HEK293 (cell line): Measurements from ENCODE around the gene IPO13.

ENCODE experiments used
- CTCF ChIA-PET: fragments of 350-600 bp; formaldehyde crosslinking; extraction: SDS; loops from one replicate; lab custom pipeline; 2021; ENCODE audit warnings: antibody characterized with exemption; lab: Yijun Ruan, JAX
- POLR2A ChIA-PET: fragments of 300-600 bp; formaldehyde crosslinking; extraction: SDS; loops from one replicate; lab custom pipeline; 2020; ENCODE audit warnings: antibody characterized with exemption, inconsistent platforms; lab: Yijun Ruan, JAX
- H3K27ac ChIP-seq: fragments of 200-500 bp; sonication (Bioruptor generic); 2 replicates; pipeline ENCODE4 v1.5.1; 2014; ENCODE audit warnings: low read depth, low read length, control low read depth, inconsistent platforms; ENCODE audit errors: extremely low read depth
- H3K36me3 ChIP-seq, 2 experiments: fragments of 200-500 bp in 1 of 2; sonication (Bioruptor generic) in 1 of 2; 1 replicate in 1 of 2; 2 replicates in 1 of 2; pipeline ENCODE4 v1.5.1; 2014 to 2017; ENCODE audit warnings: inconsistent platforms in 2 of 2, low read length in 2 of 2; ENCODE audit not compliant: control insufficient read depth in 2 of 2, insufficient read depth in 1 of 2
- H3K4me1 ChIP-seq: fragments of 200-500 bp; sonication (Bioruptor generic); 2 replicates; pipeline ENCODE4 v1.5.1; 2014; ENCODE audit warnings: mild to moderate bottlenecking, low read length, inconsistent platforms; ENCODE audit not compliant: control insufficient read depth, insufficient read depth
- H3K4me3 ChIP-seq: 2 replicates; pipeline ENCODE4 v1.5.1; 2011; ENCODE audit warnings: low read depth, mild to moderate bottlenecking, control low read depth, low read length, moderate library complexity
- H3K9me3 ChIP-seq: fragments of 200-500 bp; sonication (Bioruptor generic); 2 replicates; pipeline ENCODE4 v1.5.1; 2014; ENCODE audit warnings: low read depth, low read length, inconsistent platforms; ENCODE audit not compliant: control insufficient read depth, insufficient read depth
- BCL11B ChIP-seq: fragments of 450-650 bp; formaldehyde crosslinking; IDR thresholded peaks from 2 replicates; pipeline ENCODE4 v1.5.1; 2016; ENCODE audit warnings: low read depth, missing biosample characterization, missing genetic modification characterization
- KLF1 ChIP-seq: fragments of 450-650 bp; formaldehyde crosslinking; IDR thresholded peaks from 2 replicates; pipeline ENCODE4 v1.5.1; 2016; ENCODE audit warnings: missing biosample characterization, missing genetic modification characterization
- MEIS1 ChIP-seq: sonication (generic); formaldehyde crosslinking; IDR thresholded peaks from 2 replicates; pipeline ENCODE4 v1.8.1; 2022; ENCODE audit warnings: missing genetic modification reagents, mild to moderate bottlenecking, borderline replicate concordance
- SCRT1 ChIP-seq: fragments of 450-650 bp; formaldehyde crosslinking; IDR thresholded peaks from 2 replicates; pipeline ENCODE4 v1.5.1; 2016; ENCODE audit warnings: missing biosample characterization, missing genetic modification characterization, borderline replicate concordance
- SP7 ChIP-seq: fragments of 450-650 bp; formaldehyde crosslinking; IDR thresholded peaks from 2 replicates; pipeline ENCODE4 v1.5.1; 2016; ENCODE audit warnings: missing biosample characterization, missing genetic modification characterization
- ZEB2 ChIP-seq: fragments of 450-650 bp; formaldehyde crosslinking; IDR thresholded peaks from 2 replicates; pipeline ENCODE4 v1.5.1; 2016; ENCODE audit warnings: missing biosample characterization, missing genetic modification characterization
- ZFP69B ChIP-seq: fragments of 450-650 bp; formaldehyde crosslinking; IDR thresholded peaks from 2 replicates; pipeline ENCODE4 v1.5.1; 2016; ENCODE audit warnings: missing biosample characterization, missing genetic modification characterization
- ZIC2 ChIP-seq: fragments of 450-650 bp; formaldehyde crosslinking; IDR thresholded peaks from 2 replicates; pipeline ENCODE4 v1.5.1; 2016; ENCODE audit warnings: missing biosample characterization, missing genetic modification characterization
- ZNF121 ChIP-seq: fragments of 450-650 bp; formaldehyde crosslinking; IDR thresholded peaks from 2 replicates; pipeline ENCODE4 v1.5.1; 2016; ENCODE audit warnings: missing biosample characterization, missing genetic modification characterization
- ZNF16 ChIP-seq: fragments of 450-650 bp; formaldehyde crosslinking; IDR thresholded peaks from 2 replicates; pipeline ENCODE4 v1.5.1; 2016; ENCODE audit warnings: low read depth, missing biosample characterization, missing genetic modification characterization
- ZNF169 ChIP-seq: fragments of 450-650 bp; formaldehyde crosslinking; IDR thresholded peaks from 2 replicates; pipeline ENCODE4 v1.5.1; 2016; ENCODE audit warnings: missing biosample characterization, missing genetic modification characterization
- ZNF223 ChIP-seq: fragments of 450-650 bp; formaldehyde crosslinking; IDR thresholded peaks from 2 replicates; pipeline ENCODE4 v1.5.1; 2016; ENCODE audit warnings: missing biosample characterization, missing genetic modification characterization
- ZNF292 ChIP-seq: fragments of 450-650 bp; formaldehyde crosslinking; IDR thresholded peaks from 2 replicates; pipeline ENCODE4 v1.5.1; 2016; ENCODE audit warnings: low read depth, missing biosample characterization, missing genetic modification characterization, borderline replicate concordance
- ZNF302 ChIP-seq: fragments of 450-650 bp; formaldehyde crosslinking; IDR thresholded peaks from 2 replicates; pipeline ENCODE4 v1.5.1; 2016; ENCODE audit warnings: missing biosample characterization, missing genetic modification characterization, low read depth
- ZNF350 ChIP-seq: fragments of 450-650 bp; formaldehyde crosslinking; IDR thresholded peaks from 2 replicates; pipeline ENCODE4 v1.5.0; 2017; ENCODE audit warnings: missing biosample characterization, mild to moderate bottlenecking, missing genetic modification characterization
- ZNF366 ChIP-seq: fragments of 450-650 bp; formaldehyde crosslinking; conservative IDR thresholded peaks from 2 replicates; pipeline ENCODE4 v1.5.1; 2016; ENCODE audit warnings: missing biosample characterization, missing genetic modification characterization
- ZNF391 ChIP-seq: fragments of 450-650 bp; formaldehyde crosslinking; IDR thresholded peaks from 2 replicates; pipeline ENCODE4 v1.5.1; 2016; ENCODE audit warnings: low read depth, missing biosample characterization, missing genetic modification characterization, borderline replicate concordance
- ZNF514 ChIP-seq: fragments of 450-650 bp; formaldehyde crosslinking; IDR thresholded peaks from 2 replicates; pipeline ENCODE4 v1.5.1; 2016; ENCODE audit warnings: missing biosample characterization, missing genetic modification characterization
- ZNF521 ChIP-seq: fragments of 450-650 bp; formaldehyde crosslinking; IDR thresholded peaks from 2 replicates; pipeline ENCODE4 v1.5.1; 2017; ENCODE audit warnings: missing biosample characterization, mild to moderate bottlenecking, missing genetic modification characterization
- ZNF529 ChIP-seq: fragments of 450-650 bp; formaldehyde crosslinking; IDR thresholded peaks from 2 replicates; pipeline ENCODE4 v1.5.1; 2017; ENCODE audit warnings: missing genetic modification characterization, missing biosample characterization; ENCODE audit not compliant: insufficient replicate concordance
- ZNF530 ChIP-seq: fragments of 450-650 bp; formaldehyde crosslinking; IDR thresholded peaks from 2 replicates; pipeline ENCODE4 v1.5.1; 2016; ENCODE audit warnings: low read depth, missing biosample characterization, missing genetic modification characterization
- ZNF585B ChIP-seq: fragments of 450-650 bp; formaldehyde crosslinking; IDR thresholded peaks from 2 replicates; pipeline ENCODE4 v1.5.1; 2016; ENCODE audit warnings: missing biosample characterization, missing genetic modification characterization
- ZNF626 ChIP-seq: fragments of 450-650 bp; sonication (Bioruptor Pico); formaldehyde crosslinking; IDR thresholded peaks from 2 replicates; pipeline ENCODE4 v1.5.1; 2018; ENCODE audit warnings: missing biosample characterization, missing genetic modification characterization, inconsistent platforms
- ZNF660 ChIP-seq: fragments of 450-650 bp; IDR thresholded peaks from 2 replicates; pipeline ENCODE4 v1.5.1; 2018; ENCODE audit warnings: missing biosample characterization, mild to moderate bottlenecking, missing genetic modification characterization
- ZNF785 ChIP-seq: fragments of 450-650 bp; formaldehyde crosslinking; IDR thresholded peaks from 2 replicates; pipeline ENCODE4 v1.5.1; 2016; ENCODE audit warnings: missing biosample characterization, missing genetic modification characterization
- ZNF837 ChIP-seq: fragments of 450-650 bp; formaldehyde crosslinking; IDR thresholded peaks from 2 replicates; pipeline ENCODE4 v1.5.1; 2016; ENCODE audit warnings: missing biosample characterization, missing genetic modification characterization
- ZSCAN16 ChIP-seq: fragments of 450-650 bp; formaldehyde crosslinking; IDR thresholded peaks from 2 replicates; pipeline ENCODE4 v1.5.1; 2016; ENCODE audit warnings: missing biosample characterization, missing genetic modification characterization
- TF ChIP-seq, protein P1 (sequence below): fragments of 450-650 bp; formaldehyde crosslinking; IDR thresholded peaks from 2 replicates; pipeline ENCODE4 v1.5.1; 2016; ENCODE audit warnings: missing biosample characterization, missing genetic modification characterization
- TF ChIP-seq, protein P2 (sequence below): fragments of 450-650 bp; formaldehyde crosslinking; IDR thresholded peaks from 2 replicates; pipeline ENCODE4 v1.5.1; 2017; ENCODE audit warnings: missing biosample characterization, missing genetic modification characterization
- TF ChIP-seq, protein P3 (sequence below): fragments of 450-650 bp; formaldehyde crosslinking; IDR thresholded peaks from 2 replicates; pipeline ENCODE4 v1.5.1; 2016; ENCODE audit warnings: missing biosample characterization, missing genetic modification characterization

The IPO13 gene

DNA sequence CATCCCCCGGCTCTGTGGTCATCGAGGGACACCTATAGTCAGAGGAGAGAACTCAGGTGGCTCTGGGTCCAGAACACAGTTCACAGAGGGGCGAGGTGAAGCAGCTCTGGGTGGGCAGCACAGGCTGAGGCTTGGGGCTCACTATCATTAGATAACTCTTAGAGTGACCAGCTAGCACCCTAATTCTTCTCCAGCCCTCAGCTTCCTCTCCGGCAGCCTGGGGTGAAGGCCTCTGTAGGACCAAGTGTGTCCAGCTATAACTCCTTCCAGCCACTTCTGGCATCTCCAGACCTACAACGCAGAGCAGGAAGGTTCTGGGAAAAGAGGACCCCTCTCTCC lies 11.8 kb upstream of the IPO13 start (continued):
- TF ChIP-seq ZNF837 (tag by site-specific recombination) (no peak), ZNF626 (tag by site-specific recombination) (no peak), ZNF785 (tag by site-specific recombination) (no peak)
- TF ChIP-seq, protein P1, sequence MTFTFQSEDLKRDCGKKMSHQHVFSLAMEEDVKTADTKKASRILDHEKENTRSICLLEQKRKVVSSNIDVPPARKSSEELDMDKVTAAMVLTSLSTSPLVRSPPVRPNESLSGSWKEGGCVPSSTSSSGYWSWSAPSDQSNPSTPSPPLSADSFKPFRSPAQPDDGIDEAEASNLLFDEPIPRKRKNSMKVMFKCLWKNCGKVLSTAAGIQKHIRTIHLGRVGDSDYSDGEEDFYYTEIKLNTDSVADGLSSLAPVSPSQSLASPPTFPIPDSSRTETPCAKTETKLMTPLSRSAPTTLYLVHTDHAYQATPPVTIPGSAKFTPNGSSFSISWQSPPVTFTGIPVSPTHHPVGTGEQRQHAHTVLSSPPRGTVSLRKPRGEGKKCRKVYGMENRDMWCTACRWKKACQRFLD (tag by site-specific recombination): no peak

DNA sequence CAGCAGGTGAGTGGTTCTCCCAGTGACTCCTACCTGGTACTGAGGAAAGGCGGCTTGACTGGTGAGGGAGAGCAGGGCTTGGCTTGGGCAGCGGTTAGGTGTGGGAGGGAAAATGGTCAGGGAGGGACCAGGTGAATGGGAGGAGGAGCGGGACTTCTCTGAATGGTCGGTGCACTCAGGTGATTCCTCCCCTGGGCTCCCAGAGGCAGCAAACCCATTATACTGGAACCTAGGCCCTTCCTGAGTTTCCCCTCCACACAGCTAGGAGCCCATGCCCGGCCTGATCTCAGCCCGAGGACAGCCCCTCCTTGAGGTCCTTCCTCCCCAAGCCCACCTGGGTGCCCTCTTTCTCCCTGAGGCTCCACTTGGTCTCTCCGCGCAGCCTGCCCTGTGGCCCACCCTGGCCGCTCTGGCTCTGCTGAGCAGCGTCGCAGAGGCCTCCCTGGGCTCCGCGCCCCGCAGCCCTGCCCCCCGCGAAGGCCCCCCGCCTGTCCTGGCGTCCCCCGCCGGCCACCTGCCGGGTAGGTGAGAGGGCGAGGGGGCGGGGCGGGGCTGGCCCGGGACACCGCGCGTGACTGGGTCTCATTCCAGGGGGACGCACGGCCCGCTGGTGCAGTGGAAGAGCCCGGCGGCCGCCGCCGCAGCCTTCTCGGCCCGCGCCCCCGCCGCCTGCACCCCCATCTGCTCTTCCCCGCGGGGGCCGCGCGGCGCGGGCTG lies 10.9 kb upstream of the IPO13 start:
- Histone ChIP-seq H3K4me3 (no peak overlapping the region), H3K4me1 (peaks cover 3% of the 10 kb centered on the region; the same call in 1 of the 2 replicates), H3K36me3 (peaks cover 0 to 9% of the 10 kb centered on the region in 2 experiments; a peak in 1 of 3 replicates), H3K9me3 (no peaks in the 10 kb centered on the region), H3K27ac (no peak overlapping the region)
- TF ChIP-seq ZNF302 (tag by site-specific recombination): no peak
- no peak for TF ChIP-seq ZNF366 (tag by site-specific recombination)
- no peak for TF ChIP-seq ZNF626 (tag by site-specific recombination)
- no peak for TF ChIP-seq ZNF350 (tag by site-specific recombination)
- no peak for TF ChIP-seq MEIS1
- TF ChIP-seq ZNF521 (tag by site-specific recombination): no peak
- no peak for TF ChIP-seq KLF1
- TF ChIP-seq SCRT1 (tag by site-specific recombination): no peak
- TF ChIP-seq ZEB2 (tag by site-specific recombination): no peak
- no peak for TF ChIP-seq ZFP69B (tag by site-specific recombination)
- no peak for TF ChIP-seq ZNF223 (tag by site-specific recombination)
- no peak for TF ChIP-seq ZNF16
- TF ChIP-seq, protein P2, sequence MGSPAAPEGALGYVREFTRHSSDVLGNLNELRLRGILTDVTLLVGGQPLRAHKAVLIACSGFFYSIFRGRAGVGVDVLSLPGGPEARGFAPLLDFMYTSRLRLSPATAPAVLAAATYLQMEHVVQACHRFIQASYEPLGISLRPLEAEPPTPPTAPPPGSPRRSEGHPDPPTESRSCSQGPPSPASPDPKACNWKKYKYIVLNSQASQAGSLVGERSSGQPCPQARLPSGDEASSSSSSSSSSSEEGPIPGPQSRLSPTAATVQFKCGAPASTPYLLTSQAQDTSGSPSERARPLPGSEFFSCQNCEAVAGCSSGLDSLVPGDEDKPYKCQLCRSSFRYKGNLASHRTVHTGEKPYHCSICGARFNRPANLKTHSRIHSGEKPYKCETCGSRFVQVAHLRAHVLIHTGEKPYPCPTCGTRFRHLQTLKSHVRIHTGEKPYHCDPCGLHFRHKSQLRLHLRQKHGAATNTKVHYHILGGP (tag by site-specific recombination): no peak
- no peak for TF ChIP-seq ZNF837 (tag by site-specific recombination)
- no peak for TF ChIP-seq ZNF391
- no peak for TF ChIP-seq ZNF121 (tag by site-specific recombination)
- TF ChIP-seq ZNF585B (tag by site-specific recombination): no peak
- POLR2A ChIA-PET: interaction anchor here (1.3 to 1.5 kb wide), 2 partner anchors 11 to 172 kb away, joined by 8 to 17 read pairs; partner anchors contain the start of gene IPO13
- CTCF ChIA-PET: interaction anchor here (0.8 to 12.4 kb wide), 38 partner anchors 9 to 717 kb away, joined by 3 to 555 read pairs (median 6); partner anchors contain the start of gene IPO13

DNA sequence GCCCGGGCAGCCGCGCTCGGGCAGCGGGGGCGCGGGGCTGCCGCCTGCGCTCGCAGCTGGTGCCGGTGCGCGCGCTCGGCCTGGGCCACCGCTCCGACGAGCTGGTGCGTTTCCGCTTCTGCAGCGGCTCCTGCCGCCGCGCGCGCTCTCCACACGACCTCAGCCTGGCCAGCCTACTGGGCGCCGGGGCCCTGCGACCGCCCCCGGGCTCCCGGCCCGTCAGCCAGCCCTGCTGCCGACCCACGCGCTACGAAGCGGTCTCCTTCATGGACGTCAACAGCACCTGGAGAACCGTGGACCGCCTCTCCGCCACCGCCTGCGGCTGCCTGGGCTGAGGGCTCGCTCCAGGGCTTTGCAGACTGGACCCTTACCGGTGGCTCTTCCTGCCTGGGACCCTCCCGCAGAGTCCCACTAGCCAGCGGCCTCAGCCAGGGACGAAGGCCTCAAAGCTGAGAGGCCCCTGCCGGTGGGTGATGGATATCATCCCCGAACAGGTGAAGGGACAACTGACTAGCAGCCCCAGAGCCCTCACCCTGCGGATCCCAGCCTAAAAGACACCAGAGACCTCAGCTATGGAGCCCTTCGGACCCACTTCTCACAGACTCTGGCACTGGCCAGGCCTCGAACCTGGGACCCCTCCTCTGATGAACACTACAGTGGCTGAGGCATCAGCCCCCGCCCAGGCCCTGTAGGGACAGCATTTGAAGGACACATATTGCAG lies 10.2 kb upstream of the IPO13 start:
- Histone ChIP-seq H3K4me1 (peaks cover 3% of the 10 kb centered on the region; the same call in 1 of the 2 replicates), H3K36me3 (peaks cover 0 to 9% of the 10 kb centered on the region in 2 experiments; a peak in 1 of 3 replicates), H3K4me3 (no peak overlapping the region), H3K9me3 (no peaks in the 10 kb centered on the region), H3K27ac (no peak overlapping the region)
- POLR2A ChIA-PET: no interaction called here
- CTCF ChIA-PET: interaction anchor here (1.3 to 12.4 kb wide), 2 partner anchors 111 to 172 kb away, joined by 4 to 555 read pairs; no protein-coding TSS in a partner anchor
- TF ChIP-seq ZNF529 (no peak), ZNF514 (tag by site-specific recombination) (no peak), SP7 (no peak), ZNF660 (no peak), ZSCAN16 (tag by site-specific recombination) (no peak), ZIC2 (no peak), ZNF292 (tag by site-specific recombination) (no peak), BCL11B (tag by site-specific recombination) (no peak), ZNF16 (no peak), ZNF169 (no peak), ZNF530 (no peak)
- TF ChIP-seq, protein P3, sequence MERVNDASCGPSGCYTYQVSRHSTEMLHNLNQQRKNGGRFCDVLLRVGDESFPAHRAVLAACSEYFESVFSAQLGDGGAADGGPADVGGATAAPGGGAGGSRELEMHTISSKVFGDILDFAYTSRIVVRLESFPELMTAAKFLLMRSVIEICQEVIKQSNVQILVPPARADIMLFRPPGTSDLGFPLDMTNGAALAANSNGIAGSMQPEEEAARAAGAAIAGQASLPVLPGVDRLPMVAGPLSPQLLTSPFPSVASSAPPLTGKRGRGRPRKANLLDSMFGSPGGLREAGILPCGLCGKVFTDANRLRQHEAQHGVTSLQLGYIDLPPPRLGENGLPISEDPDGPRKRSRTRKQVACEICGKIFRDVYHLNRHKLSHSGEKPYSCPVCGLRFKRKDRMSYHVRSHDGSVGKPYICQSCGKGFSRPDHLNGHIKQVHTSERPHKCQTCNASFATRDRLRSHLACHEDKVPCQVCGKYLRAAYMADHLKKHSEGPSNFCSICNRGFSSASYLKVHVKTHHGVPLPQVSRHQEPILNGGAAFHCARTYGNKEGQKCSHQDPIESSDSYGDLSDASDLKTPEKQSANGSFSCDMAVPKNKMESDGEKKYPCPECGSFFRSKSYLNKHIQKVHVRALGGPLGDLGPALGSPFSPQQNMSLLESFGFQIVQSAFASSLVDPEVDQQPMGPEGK: no peak
